ENCODE measurements around the gene ZFAND2A.

Gene ZFAND2A

DNA sequence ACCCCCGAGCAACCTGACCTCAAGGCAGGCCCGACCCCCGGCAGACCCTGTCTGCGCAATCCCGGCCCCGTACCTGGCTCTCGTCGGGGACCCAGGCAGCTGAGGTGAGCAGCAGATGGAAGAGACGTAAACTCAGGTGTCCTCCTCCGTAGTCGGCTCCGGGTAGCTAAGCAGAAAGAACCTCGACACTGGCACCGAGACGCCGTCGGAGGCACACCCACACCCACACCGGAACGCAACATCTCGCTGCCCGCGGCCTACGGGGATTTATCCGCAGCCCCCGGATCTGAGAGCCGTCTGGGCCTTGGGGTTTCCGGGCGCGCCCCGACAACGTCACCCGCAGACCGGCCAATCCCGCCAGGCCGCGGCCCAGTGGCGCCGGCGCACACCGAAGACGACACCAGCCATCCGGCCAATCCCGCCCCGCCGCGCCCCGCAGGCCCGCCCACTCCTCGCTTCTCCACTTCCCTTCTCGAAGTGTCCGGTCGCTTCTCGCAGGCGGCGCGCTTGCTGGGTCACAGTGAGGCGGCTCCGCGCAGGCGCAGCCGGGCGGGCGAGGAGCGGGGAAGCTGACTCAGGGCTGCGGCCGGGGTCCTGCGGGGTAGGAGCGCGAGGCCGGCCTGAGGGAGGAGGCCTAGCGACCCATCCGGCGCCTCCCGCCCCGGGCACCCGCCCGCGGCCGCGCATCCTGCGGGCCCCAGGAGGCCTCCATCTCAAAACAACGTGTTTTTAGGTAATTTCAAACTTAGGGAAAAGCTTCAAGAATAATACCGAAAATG is at the start of gene ZFAND2A (continued):
- TF ChIP-seq, protein P1, sequence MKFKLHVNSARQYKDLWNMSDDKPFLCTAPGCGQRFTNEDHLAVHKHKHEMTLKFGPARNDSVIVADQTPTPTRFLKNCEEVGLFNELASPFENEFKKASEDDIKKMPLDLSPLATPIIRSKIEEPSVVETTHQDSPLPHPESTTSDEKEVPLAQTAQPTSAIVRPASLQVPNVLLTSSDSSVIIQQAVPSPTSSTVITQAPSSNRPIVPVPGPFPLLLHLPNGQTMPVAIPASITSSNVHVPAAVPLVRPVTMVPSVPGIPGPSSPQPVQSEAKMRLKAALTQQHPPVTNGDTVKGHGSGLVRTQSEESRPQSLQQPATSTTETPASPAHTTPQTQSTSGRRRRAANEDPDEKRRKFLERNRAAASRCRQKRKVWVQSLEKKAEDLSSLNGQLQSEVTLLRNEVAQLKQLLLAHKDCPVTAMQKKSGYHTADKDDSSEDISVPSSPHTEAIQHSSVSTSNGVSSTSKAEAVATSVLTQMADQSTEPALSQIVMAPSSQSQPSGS (tag by site-specific recombination; IDR thresholded peaks at IDR 0.05; ENCODE audit: low read depth) = no peak
- TF ChIP-seq ZNF76 (tag by site-specific recombination; IDR thresholded peaks at IDR 0.05; ENCODE audit: borderline replicate concordance, low read depth) = peak; percentile 55; the same call in 1 of the 2 replicates
- no peak for TF ChIP-seq HOXC10 (CRISPR knock-in tag; IDR thresholded peaks at IDR 0.05)
- no peak for TF ChIP-seq ZNF501 (tag by site-specific recombination; IDR thresholded peaks at IDR 0.05)
- no peak for TF ChIP-seq HOXD13 (CRISPR knock-in tag; IDR thresholded peaks at IDR 0.05; ENCODE audit: borderline replicate concordance)
- no peak for TF ChIP-seq ZNF37A (tag by site-specific recombination; IDR thresholded peaks at IDR 0.05)
- no peak for TF ChIP-seq ZNF350 (tag by site-specific recombination; IDR thresholded peaks at IDR 0.05)
- TF ChIP-seq ZNF174 (tag by site-specific recombination; IDR thresholded peaks at IDR 0.05) = no peak
- TF ChIP-seq MYNN (tag by site-specific recombination; IDR thresholded peaks at IDR 0.05; ENCODE audit: borderline replicate concordance) = no peak
- TF ChIP-seq ZNF311 (tag by site-specific recombination; IDR thresholded peaks at IDR 0.05; ENCODE audit: borderline replicate concordance) = no peak
- TF ChIP-seq ZNF292 (tag by site-specific recombination; IDR thresholded peaks at IDR 0.05; ENCODE audit: borderline replicate concordance, low read depth) = no peak
- peak; percentile 24; the same call in 1 of the 2 replicates for TF ChIP-seq ZBTB48 (tag by site-specific recombination; IDR thresholded peaks at IDR 0.05)
- TF ChIP-seq ZNF24 (tag by site-specific recombination; IDR thresholded peaks at IDR 0.05) = no peak
- peak; percentile 83 for TF ChIP-seq ZNF394 (tag by site-specific recombination; IDR thresholded peaks at IDR 0.05; ENCODE audit: borderline replicate concordance)
- no peak for TF ChIP-seq ZNF112 (tag by site-specific recombination; IDR thresholded peaks at IDR 0.05)
- peak; percentile 42; the same call in 1 of the 2 replicates for TF ChIP-seq EGR2 (tag by site-specific recombination; IDR thresholded peaks at IDR 0.05; ENCODE audit: low read depth)
- TF ChIP-seq ZNF558 (tag by site-specific recombination; IDR thresholded peaks at IDR 0.05) = no peak
- no peak for TF ChIP-seq ZIC2 (tag by site-specific recombination; IDR thresholded peaks at IDR 0.05)
- no peak for TF ChIP-seq ZFP41 (tag by site-specific recombination; IDR thresholded peaks at IDR 0.05; ENCODE audit: borderline replicate concordance)
- TF ChIP-seq, protein P2, sequence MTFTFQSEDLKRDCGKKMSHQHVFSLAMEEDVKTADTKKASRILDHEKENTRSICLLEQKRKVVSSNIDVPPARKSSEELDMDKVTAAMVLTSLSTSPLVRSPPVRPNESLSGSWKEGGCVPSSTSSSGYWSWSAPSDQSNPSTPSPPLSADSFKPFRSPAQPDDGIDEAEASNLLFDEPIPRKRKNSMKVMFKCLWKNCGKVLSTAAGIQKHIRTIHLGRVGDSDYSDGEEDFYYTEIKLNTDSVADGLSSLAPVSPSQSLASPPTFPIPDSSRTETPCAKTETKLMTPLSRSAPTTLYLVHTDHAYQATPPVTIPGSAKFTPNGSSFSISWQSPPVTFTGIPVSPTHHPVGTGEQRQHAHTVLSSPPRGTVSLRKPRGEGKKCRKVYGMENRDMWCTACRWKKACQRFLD (tag by site-specific recombination; IDR thresholded peaks at IDR 0.05) = no peak
- TF ChIP-seq KLF9 (tag by site-specific recombination; IDR thresholded peaks at IDR 0.05; ENCODE audit: low read depth) = peak; percentile 69
- TF ChIP-seq ZNF585B (tag by site-specific recombination; IDR thresholded peaks at IDR 0.05) = no peak
- TF ChIP-seq, protein P3, sequence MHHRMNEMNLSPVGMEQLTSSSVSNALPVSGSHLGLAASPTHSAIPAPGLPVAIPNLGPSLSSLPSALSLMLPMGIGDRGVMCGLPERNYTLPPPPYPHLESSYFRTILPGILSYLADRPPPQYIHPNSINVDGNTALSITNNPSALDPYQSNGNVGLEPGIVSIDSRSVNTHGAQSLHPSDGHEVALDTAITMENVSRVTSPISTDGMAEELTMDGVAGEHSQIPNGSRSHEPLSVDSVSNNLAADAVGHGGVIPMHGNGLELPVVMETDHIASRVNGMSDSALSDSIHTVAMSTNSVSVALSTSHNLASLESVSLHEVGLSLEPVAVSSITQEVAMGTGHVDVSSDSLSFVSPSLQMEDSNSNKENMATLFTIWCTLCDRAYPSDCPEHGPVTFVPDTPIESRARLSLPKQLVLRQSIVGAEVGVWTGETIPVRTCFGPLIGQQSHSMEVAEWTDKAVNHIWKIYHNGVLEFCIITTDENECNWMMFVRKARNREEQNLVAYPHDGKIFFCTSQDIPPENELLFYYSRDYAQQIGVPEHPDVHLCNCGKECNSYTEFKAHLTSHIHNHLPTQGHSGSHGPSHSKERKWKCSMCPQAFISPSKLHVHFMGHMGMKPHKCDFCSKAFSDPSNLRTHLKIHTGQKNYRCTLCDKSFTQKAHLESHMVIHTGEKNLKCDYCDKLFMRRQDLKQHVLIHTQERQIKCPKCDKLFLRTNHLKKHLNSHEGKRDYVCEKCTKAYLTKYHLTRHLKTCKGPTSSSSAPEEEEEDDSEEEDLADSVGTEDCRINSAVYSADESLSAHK (tag by site-specific recombination; IDR thresholded peaks at IDR 0.05) = peak; percentile 11; the same call in 1 of the 2 replicates
- TF ChIP-seq, protein P4, sequence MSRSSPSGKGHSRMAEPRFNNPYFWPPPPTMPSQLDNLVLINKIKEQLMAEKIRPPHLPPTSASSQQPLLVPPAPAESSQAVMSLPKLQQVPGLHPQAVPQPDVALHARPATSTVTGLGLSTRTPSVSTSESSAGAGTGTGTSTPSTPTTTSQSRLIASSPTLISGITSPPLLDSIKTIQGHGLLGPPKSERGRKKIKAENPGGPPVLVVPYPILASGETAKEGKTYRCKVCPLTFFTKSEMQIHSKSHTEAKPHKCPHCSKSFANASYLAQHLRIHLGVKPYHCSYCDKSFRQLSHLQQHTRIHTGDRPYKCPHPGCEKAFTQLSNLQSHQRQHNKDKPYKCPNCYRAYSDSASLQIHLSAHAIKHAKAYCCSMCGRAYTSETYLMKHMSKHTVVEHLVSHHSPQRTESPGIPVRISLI (tag by site-specific recombination; IDR thresholded peaks at IDR 0.05) = no peak
- TF ChIP-seq SCRT2 (tag by site-specific recombination; IDR thresholded peaks at IDR 0.05) = no peak
- TF ChIP-seq ZNF830 (tag by site-specific recombination; IDR thresholded peaks at IDR 0.05; ENCODE audit: low read depth) = no peak
- TF ChIP-seq ZNF473 (tag by site-specific recombination; IDR thresholded peaks at IDR 0.05) = no peak
- TF ChIP-seq ZNF707 (tag by site-specific recombination; IDR thresholded peaks at IDR 0.05) = no peak
- no peak for TF ChIP-seq ZNF624 (tag by site-specific recombination; IDR thresholded peaks at IDR 0.05)
- TF ChIP-seq KLF16 (tag by site-specific recombination; IDR thresholded peaks at IDR 0.05) = no peak
- TF ChIP-seq ZNF837 (tag by site-specific recombination; IDR thresholded peaks at IDR 0.05) = no peak
- TF ChIP-seq ZNF2 (tag by site-specific recombination; IDR thresholded peaks at IDR 0.05) = 0 out of 2 replicates have a peak, but pooled peaks have one; percentile 19
- TF ChIP-seq ZNF426 (tag by site-specific recombination; IDR thresholded peaks at IDR 0.05) = no peak
- TF ChIP-seq YY2 (tag by site-specific recombination; IDR thresholded peaks at IDR 0.05) = no peak
- TF ChIP-seq ZFP3 (tag by site-specific recombination; IDR thresholded peaks at IDR 0.05; ENCODE audit: low read depth) = no peak
- no peak for TF ChIP-seq ZNF549 (tag by site-specific recombination; IDR thresholded peaks at IDR 0.05)
- no peak for TF ChIP-seq ZNF266 (tag by site-specific recombination; IDR thresholded peaks at IDR 0.05; ENCODE audit: low read depth)
